ENCODE measurements around the gene MGAT5. TPM values are rescaled to one million over a fixed set of nuclear protein-coding genes. Genes with fewer than 3 reads are reported as not detected.
A peak's percentile ranks its signal among the peaks of the same experiment; 100 is the strongest.

The MGAT5 gene
- total RNA-seq, 1 donor from 2014 or later = 57.3 TPM

- DNase-seq (ENCODE audit: low read depth, low spot score) = no peak
Observed at GRCh38 chr2:134393075-134393461, 139.2 kb downstream of the MGAT5 start.

- no peak for DNase-seq (ENCODE audit: low read depth, low spot score)
Observed at GRCh38 chr2:134395779-134396178, 141.9 kb downstream of the MGAT5 start.

GRCh38 chr2:134396493-134396892, 142.6 kb downstream of the MGAT5 start:
- no peak for DNase-seq (ENCODE audit: low read depth, low spot score)

GRCh38 chr2:134397146-134397896, 143.4 kb downstream of the MGAT5 start:
- no peak for DNase-seq (ENCODE audit: low read depth, low spot score)

- DNase-seq (ENCODE audit: low read depth, low spot score) = peak; percentile 90
Observed at GRCh38 chr2:134398300-134398699, 144.4 kb downstream of the MGAT5 start.

GRCh38 chr2:134399096-134399495, 145.2 kb downstream of the MGAT5 start:
- no peak for DNase-seq (ENCODE audit: low read depth, low spot score)

GRCh38 chr2:134401081-134401497, 147.2 kb downstream of the MGAT5 start:
- peak; percentile 95 for DNase-seq (ENCODE audit: low read depth, low spot score)

GRCh38 chr2:134401789-134402188, 147.9 kb downstream of the MGAT5 start:
- DNase-seq (ENCODE audit: low read depth, low spot score) = no peak

- DNase-seq (ENCODE audit: low read depth, low spot score) = no peak
Observed at GRCh38 chr2:134402410-134402809, 148.5 kb downstream of the MGAT5 start.

- no peak for DNase-seq (ENCODE audit: low read depth, low spot score)
Observed at GRCh38 chr2:134405611-134406081, 151.8 kb downstream of the MGAT5 start.

- DNase-seq (ENCODE audit: low read depth, low spot score) = no peak
Observed at GRCh38 chr2:134406311-134406710, 152.4 kb downstream of the MGAT5 start.

- DNase-seq (ENCODE audit: low read depth, low spot score) = no peak
Observed at GRCh38 chr2:134406736-134407135, 152.9 kb downstream of the MGAT5 start.

- no peak for DNase-seq (ENCODE audit: low read depth, low spot score)
Observed at GRCh38 chr2:134407154-134407890, 153.4 kb downstream of the MGAT5 start.

- no peak for DNase-seq (ENCODE audit: low read depth, low spot score)
Observed at GRCh38 chr2:134408386-134408785, 154.5 kb downstream of the MGAT5 start.

GRCh38 chr2:134408791-134409190, 154.9 kb downstream of the MGAT5 start:
- DNase-seq (ENCODE audit: low read depth, low spot score) = no peak

- no peak for DNase-seq (ENCODE audit: low read depth, low spot score)
Observed at GRCh38 chr2:134410006-134410405, 156.1 kb downstream of the MGAT5 start.

- no peak for DNase-seq (ENCODE audit: low read depth, low spot score)
Observed at GRCh38 chr2:134410831-134411231, 157.0 kb downstream of the MGAT5 start.

- no peak for DNase-seq (ENCODE audit: low read depth, low spot score)
Observed at GRCh38 chr2:134411279-134411827, 157.5 kb downstream of the MGAT5 start.

- DNase-seq (ENCODE audit: low read depth, low spot score) = no peak
Observed at GRCh38 chr2:134411828-134412638, 158.2 kb downstream of the MGAT5 start.

- DNase-seq (ENCODE audit: low read depth, low spot score) = no peak
Observed at GRCh38 chr2:134412639-134412999, 158.7 kb downstream of the MGAT5 start.

GRCh38 chr2:134413430-134413829, 159.6 kb downstream of the MGAT5 start:
- no peak for DNase-seq (ENCODE audit: low read depth, low spot score)

- no peak for DNase-seq (ENCODE audit: low read depth, low spot score)
Observed at GRCh38 chr2:134413912-134414311, 160.0 kb downstream of the MGAT5 start.
